GM18519 (cell line): ENCODE results near the gene TAF6.

Source experiments
- ATAC-seq: cut with Tn5 transposase; IDR thresholded peaks from one replicate; pipeline ENCODE4 v1.9.1; 2021; ENCODE audit warnings: mild to moderate bottlenecking, moderate library complexity; ENCODE audit not compliant: unreplicated experiment, low FRiP score

Gene TAF6

DNA sequence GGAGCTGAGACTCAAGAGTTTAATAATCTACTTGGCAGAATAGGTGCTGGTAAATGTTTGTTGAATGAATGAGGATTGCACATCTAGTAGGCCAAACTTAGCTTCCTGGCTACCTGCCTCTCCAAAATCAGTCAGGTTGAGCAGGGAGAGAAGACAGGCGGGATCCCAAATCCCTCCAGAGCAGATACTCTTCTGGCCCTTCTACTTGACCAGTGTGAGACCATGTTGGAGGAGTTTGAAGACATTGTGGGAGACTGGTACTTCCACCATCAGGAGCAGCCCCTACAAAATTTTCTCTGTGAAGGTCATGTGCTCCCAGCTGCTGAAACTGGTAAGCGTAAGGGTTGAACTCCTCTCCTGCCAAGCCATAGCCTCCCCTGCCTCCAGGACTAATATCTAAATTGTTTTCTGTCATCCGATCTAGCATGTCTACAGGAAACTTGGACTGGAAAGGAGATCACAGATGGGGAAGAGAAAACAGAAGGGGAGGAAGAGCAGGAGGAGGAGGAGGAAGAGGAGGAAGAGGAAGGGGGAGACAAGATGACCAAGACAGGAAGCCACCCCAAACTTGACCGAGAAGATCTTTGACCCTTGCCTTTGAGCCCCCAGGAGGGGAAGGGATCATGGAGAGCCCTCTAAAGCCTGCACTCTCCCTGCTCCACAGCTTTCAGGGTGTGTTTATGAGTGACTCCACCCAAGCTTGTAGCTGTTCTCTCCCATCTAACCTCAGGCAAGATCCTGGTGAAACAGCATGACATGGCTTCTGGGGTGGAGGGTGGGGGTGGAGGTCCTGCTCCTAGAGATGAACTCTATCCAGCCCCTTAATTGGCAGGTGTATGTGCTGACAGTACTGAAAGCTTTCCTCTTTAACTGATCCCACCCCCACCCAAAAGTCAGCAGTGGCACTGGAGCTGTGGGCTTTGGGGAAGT, 5.4 kb upstream of the TAF6 start:
- no peak for ATAC-seq

DNA sequence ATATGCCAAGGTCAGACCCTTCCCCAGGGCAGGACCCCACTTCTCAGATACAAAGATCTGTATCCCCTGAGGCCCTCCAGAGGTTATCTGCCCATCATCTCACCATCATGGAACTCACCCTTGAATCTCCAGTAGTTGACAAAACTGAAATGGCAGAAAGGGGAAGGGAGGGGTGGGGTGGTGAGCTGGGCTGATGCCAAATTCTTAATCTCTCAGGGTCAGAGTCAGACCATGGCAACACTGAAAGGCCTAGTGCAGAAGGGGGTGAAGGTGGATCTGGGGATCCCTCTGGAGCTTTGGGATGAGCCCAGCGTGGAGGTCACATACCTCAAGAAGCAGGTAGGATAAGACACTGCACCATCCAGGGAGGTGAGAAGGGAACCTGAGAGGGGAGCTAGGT, 3.4 kb upstream of the TAF6 start:
- ATAC-seq: no peak

DNA sequence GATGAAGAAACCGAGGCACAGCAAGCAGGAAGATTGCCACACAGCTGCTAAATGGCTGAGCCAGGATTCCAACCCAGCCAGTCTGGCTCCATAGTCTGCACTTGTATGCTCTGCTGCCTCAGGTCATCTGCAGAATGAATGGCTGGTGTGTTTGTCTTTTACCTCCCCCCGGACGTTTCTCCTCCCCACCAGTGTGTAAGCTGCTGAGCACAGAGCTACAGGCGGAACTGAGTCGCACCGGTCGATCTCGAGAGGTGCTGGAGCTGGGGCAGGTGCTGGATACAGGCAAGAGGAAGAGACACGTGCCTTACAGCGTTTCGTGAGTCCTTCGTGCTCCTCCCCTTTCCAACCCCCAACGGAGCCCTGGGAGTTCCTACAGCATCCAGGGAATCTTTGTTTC, 2.9 kb upstream of the TAF6 start:
- ATAC-seq: no peak

DNA sequence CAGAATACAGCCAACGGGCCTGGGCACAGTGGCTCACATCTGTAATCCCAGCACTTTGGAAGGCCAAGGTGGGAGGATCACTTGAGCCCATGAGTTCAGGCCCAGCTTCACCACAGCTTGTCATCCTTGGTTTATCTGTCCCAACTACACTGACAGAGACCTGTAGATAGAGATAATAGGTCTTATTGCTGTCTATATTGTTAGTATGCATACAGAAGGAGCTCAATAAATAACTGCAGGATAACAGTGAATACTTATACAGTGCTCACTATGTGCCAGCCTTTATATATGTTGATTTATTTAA, 1.5 kb upstream of the TAF6 start:
- no peak for ATAC-seq

DNA sequence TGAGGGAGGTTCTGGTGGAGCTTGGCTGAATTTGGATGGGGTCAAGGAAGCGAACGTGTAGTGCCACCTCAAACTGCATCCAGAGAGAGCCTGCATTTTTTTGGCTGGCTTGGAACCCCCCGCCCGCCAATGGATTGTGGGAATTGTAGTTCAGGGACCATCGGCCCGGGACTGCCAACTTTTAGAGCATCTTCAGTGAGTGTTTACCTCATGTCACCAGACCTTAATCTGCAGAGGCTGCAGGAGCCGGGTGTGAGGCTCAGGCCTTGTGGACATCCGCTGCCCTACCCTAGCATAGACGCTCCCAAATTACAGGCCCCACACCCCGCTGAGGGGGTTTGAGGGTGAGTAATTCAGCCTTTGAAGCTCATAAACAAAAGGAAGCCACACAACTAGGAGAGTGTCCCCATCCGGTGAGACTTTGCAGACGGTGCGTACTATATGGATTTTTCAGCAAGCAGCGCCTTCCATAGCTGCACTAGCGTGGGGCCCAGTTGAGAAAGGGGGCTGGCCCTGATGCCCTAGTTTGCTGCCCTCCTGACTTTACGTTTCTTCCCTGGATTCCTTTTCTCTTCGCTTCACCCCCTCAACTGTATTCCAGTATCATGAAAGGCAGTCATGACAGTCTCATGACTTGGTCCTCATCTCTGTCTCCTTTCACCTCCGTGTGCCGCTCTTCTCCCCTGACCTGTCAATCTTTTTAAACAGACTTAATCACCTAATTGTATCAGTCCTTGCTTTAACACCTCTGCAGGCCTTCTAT, 993 bp upstream of the TAF6 start:
- peak; percentile 9 for ATAC-seq

DNA sequence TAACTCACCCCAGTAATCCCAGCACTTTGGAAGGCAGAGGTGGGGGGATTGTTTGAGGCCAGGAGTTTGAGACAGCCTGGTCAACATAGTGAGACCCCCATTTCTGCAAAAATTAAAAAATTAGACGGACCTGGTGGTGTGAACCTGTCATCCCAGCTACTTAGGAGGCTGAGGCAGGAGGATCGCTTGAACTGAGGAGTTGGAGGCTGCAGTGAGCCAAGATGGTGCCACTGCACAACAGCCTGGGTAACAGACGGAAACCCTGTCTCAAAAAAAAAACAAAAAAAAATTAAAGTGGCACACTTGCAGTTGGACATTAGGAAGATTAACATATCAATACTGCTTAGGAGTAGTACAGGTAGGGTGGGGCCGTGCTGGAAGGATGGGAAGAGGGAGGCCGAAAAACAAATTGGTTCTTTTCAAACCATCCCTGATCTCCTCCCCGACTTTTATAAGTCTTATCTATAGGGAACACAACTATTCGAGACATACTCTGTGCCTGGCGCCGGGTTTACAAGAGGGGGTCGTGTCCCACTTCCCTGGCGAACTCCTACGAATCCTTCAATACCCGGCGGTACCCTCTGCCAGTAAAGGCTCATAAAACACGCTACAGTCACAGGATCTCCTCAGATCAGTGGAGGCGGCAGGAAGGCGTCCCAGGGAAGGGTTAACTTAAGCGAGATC, 628 bp downstream of the TAF6 start:
- ATAC-seq: no peak

DNA sequence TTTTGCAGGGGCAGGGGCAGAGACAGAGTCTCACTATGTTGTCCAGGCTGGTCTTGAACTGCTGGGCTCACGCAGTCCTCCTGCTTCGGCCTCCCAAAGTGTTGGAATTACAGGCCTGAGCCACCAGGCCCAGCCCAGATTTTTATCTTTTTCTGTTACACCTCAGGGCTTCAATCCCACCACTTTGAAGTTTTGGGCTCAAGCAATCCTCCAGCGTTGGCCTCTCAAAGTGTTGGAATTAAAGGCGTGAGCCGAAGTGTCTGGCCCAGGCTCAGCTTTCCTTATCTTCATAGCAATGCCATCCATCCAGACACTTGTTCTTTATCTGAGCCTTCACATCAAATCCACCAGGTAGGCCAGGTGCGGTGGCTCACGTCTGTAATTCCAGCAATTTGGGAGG, 4.1 kb downstream of the TAF6 start:
- no peak for ATAC-seq

DNA sequence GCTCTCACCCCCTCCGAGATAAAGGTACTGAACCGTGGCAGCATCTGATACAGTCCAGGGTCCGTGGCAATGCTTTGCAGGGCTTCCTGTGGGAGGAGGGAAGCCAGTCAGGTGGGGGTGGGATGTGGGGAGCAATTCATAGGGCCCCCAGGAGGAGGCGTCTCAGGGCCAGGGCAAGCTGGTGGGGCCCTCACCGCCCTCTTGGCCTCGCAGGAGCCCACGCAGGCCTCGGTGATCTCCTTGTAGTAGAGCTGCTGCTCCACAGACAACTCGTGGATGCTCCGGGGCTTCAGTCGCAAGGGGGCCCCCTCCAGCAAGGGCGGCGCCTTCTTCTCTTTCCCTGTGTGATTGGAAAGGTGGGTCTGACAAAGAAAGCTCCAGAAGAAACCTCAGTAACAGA, 7.2 kb downstream of the TAF6 start:
- no peak for ATAC-seq

DNA sequence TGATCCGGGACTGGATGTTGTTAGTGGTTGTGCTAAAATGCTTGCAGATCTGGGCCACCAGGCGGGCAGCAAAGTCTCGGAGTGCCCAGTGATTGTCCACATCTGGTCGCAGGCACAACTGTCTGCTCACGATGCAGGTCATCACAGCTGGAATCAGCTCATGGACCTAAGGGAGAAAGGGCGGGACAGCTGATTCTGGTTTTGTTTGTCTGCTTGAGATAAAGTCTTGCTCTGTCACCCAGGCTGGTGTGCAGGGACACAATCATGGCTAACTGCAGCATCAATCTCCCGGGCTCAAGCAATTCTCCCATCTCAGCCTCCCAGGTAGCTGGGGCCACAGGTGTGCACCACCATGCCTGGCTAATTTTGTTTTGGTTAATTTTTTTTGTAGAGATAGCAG, 8.0 kb downstream of the TAF6 start:
- ATAC-seq: no peak

DNA sequence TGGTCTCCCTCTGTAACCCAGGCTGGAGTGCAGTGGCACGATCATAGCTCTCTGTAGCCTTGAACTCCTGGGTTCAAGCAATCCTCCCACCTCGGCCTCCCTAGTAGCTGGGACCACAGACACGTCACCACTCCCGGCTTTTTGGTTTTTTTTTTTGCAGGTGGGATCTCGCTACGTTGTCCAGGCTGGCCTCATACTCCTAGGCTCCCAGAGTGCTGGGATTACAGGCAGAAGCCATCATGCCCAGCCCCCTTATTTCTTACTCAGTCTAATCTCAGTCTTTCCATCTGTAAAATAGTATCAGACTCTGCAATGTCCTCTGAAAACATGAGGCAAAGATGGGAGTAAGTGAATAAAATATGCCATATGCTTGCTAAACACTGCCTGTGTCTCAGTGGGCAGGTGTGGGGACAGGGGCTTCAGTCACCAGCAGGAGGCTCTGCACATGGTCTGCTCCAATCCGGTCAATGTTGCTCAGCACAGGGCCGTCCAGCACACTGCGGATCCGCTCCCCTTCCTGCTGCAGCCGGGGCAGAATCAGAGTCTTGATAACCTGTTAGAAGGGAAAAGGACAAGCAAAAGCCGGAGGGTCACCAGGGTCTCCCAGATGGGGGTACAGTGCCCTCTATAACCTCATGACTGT, 9.5 kb downstream of the TAF6 start:
- no peak for ATAC-seq

DNA sequence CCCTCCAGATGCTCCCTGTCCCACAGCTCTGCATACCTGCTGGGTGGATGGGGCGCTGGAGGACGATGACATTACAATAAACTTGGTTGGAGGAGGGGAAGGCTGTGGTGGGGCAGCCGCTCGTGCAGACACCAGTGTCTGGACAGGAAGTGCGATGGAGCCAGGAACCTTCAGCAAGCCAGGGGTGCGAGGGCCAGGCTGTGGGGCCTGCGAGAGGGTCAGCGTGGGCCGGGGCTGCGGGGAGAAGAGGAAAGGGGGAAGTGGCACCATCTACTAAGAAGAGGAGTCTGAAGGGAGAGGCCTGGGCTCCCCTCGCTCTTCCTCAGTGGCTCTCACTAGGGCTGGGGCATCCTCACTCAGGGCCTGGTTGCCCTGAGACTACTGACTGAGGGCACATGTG, 11.3 kb downstream of the TAF6 start:
- ATAC-seq: no peak

DNA sequence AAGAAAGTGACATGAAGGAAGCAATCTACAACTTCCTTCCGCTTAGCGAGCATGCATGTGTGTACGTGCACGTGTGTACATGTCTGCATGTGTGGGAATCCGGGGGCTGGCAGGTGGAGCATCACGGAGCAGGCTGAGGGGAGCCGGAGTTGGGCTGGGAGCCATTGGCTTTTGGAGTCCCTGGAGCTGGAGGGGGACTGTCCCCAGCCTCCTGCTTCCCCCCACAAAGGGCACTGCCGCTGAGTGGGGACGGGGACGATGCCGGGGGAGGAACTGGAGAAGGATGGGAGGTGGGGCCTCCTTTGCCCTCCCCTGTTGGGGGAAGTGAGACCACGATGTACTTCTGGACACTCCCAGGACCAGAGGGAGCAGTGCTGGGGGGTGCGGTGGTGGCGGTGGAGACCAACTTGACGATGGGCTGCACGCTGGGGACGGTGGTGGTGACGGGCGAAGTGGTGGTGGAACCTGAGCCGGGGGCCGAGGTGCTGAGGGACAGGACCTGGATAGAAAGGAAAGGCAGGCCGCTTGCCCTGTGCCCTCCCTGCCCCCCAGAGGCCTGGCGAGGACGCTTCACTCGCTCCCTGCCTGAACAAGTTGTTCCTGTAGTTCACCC, 11.9 kb downstream of the TAF6 start:
- ATAC-seq: no peak

DNA sequence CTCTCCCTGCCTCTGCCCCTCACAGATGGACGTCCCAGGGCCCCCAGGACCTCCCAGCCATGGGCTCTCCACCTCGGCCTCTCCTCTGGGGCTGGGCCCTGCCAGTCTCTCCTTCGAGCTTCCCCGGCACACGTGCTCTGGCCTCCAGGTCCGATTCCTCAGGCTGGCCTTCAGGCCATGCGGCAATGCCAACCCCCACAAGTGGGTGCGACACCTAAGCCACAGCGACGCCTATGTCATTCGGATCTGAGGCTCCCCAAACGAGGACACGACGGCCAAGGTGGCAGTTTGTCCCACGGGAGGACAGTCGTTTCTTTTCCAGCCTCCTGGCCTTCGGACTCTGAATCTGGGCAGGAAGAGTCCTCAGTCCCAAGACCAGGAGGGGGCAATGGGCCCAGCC, 12.5 kb downstream of the TAF6 start:
- no peak for ATAC-seq

DNA sequence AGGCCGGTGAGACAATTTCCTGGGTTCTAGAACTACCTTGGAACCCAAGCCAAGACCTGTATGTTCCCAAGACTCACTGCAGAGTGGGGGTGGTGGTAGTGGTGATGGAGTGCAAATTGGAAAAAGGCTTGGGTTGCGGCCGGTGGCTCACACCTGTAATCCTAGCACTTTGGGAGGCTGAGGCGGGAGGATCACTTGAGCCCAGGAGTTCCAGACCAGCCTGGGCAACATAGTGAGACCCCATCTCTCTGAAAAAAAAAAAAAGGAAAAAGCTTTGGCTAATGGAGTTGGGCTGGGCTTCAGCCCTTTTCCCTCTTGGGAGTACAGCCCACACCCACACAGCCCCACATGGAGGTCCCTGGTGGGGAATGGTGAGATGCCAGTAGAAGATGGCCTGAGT, 13.6 kb downstream of the TAF6 start:
- no peak for ATAC-seq

DNA sequence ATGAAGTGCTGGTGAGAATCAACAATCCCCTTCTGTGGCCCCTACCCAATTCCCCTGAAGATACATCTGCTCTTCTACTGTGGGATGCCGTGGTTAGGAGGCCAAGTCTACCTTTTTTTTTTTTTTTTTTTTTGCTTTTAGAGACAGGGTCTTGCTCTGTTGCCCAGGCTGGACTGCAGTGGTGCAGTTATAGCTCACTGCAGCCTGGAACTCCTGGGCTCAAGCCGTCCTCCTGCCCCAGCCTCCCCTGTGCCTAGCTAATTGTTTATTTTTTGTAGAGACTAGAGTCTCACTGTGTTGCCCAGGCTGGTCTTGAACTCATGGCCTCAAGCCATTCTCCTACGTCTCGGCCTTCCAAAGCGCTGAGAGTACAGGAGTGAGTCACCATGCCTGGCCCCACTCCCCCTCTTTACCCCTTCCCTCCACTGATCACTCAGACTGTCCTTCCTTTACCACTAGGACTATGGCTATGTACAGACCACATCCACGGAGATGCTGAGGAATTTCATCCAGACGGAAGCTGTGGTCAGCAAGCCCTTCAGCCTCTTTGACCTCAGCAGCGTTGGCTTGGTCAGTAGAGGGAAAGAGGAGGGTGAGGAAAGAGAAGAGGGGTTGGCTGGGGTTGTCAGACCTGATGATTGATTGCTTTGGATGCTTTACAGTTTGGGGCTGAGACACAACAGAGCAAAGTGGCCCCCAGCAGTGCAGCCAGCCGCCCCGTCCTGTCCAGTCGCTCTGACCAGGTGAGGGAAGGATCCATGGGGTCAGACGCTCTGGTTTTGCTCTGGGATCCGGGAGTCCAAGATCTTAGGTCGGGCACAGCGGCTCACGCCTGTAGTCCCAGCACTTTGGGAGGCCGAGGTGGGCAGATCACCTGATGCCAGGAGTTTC, 16.0 kb downstream of the TAF6 start:
- ATAC-seq: no peak

DNA sequence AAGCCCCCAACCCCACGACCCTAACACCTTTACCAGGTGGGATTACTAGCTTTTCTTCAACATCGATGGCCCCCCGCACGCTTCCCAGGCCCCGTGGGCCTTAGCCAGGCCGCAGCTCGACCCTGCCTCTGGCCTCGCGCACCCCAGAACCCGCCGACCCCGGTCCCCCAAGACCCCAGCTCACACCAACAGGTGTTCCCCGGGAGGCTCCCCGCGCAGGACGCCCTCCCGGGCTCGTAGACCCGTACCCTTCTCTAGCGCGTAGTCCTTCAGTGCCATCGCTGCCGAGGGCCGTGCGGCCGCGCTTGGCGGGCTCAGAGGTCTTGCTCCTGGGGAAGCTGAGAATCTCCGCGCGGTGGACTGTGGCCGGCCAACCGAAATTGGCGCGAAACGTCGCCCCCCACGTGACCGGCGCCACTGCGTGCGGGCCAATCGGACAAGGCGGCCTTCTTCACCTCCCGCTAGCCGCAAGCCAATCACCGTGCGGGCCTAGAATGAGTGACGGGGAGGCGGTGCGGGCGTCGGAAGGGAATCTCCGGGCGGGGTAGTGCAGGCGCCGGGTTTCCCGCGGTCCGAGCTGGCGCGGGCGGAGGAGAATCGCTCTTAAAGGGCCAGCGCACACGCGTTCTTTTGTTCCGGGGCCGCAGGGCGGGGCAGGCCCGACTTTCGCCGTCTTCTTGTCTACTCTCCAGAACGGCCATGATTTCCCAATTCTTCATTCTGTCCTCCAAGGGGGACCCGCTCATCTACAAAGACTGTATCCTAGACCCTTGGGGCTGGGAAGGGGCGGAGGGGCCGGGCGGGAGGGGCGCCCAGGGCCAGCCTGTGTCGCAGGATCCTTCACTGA, 17.9 kb downstream of the TAF6 start, which contains the start of the genes AP4M1 and MCM7:
Gene AP4M1, plus strand, starts transcription at position 628 of the 847 bp plus-strand sequence. Its CDS starts 72 bp downstream, at position 700.
Gene MCM7, minus strand, starts transcription at position 382 of the 847 bp plus-strand sequence. Its CDS starts 103 bp downstream, at position 279.
- ATAC-seq: peak; percentile 56

DNA sequence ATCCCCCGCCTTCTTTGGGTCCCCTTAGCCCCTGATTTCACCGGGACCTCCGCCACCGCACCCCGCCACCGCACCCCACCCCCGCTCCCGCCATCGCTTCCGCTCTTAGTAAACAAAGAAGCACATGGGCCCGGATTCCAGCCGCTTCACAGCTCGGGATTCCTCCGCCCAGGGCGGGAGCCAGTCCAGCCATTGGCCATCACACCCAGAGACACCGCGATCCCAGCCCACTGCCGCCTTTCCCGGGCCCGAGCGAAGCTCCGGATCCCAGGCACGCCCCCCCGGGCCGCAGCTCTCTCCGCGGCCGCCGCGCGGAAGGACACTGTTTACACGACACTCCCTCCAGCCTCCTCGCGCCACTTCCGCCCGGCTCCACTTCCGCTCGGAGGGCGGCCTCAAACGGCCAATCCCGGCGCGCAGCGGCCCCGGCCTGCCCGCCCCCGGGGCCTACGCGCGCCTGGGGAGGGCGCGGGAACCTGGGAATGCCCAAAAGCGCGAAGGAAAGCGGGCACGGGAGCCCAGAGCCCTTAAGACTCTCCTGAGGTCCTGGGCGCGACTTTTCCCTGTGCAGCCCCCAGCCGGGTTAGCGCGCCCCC, 18.6 kb downstream of the TAF6 start:
- ATAC-seq: no peak

DNA sequence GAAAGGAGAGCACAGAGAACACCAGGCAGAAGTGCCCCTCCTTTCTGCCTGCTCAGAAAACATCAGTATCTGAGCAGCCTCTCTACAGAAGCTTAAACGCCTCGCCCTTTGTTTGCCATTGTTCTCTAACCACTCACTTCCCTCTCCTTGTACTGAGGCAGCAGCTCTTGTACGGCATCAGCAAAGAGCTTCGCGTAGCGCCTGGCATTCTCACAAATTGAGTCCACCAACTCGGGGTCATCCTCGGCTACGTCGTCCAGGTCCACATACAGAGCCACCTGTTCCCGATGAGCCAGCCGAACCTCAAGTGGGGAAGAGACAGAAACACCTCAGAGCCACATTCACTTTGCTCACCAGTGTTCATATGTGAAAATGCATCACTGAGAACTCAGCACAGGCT, 19.7 kb downstream of the TAF6 start:
- no peak for ATAC-seq
